AG04450 (cell line): Measurements from ENCODE around the gene MBD3L3. TPM values are rescaled to one million over a fixed set of nuclear protein-coding genes. Genes with fewer than 3 reads are reported as not detected.
A peak's percentile ranks its signal among the peaks of the same experiment; 100 is the strongest.

ENCODE experiments used
- CTCF ChIA-PET: fragments of 300-600, 350-600 bp; formaldehyde crosslinking; extraction: SDS; loops from one replicate; lab custom pipeline; 2022; ENCODE audit warnings: antibody characterized with exemption, inconsistent platforms; lab: Charles Lee
- POLR2A ChIA-PET: fragments of 350-600 bp; formaldehyde crosslinking; extraction: SDS; loops from one replicate; lab custom pipeline; 2021; ENCODE audit warnings: antibody characterized with exemption, inconsistent platforms; lab: Yijun Ruan, JAX
- DNase-seq: peaks from one replicate; pipeline ENCODE4 v3.0.0-alpha.2; 2011; ENCODE audit warnings: low read depth, low spot score
- H3K27ac ChIP-seq: one replicate; pipeline ENCODE4 v1.5.1; 2012; ENCODE audit warnings: low read depth, low read length, control low read depth
- H3K27me3 ChIP-seq: one replicate; pipeline ENCODE4 v1.6.0; 2012; ENCODE audit warnings: low read length; ENCODE audit not compliant: control insufficient read depth, insufficient read depth
- H3K4me3 ChIP-seq: 2 replicates; pipeline ENCODE4 v1.5.1; 2011; ENCODE audit warnings: mild to moderate bottlenecking, low read depth, low read length, control low read depth
- H3K9me3 ChIP-seq: 2 replicates; pipeline ENCODE4 v1.5.1; 2012; ENCODE audit warnings: low read length; ENCODE audit not compliant: control insufficient read depth, insufficient read depth
- polyA plus RNA-seq: library from polyadenylated mRNA; depleted of rRNA; stranded (reverse); fragments of >200 nt; gene quantifications from 2 replicates; pipeline ENCODE4 v1.2.3, GENCODE V29; 2011
- TF ChIP-seq, protein P1 (sequence below): IDR thresholded peaks from 2 replicates; pipeline ENCODE4 v1.5.1; 2011; ENCODE audit warnings: low read depth, low read length, control low read depth, inconsistent platforms

The MBD3L3 gene
- polyA plus RNA-seq, 1 experiment = not detected

DNA sequence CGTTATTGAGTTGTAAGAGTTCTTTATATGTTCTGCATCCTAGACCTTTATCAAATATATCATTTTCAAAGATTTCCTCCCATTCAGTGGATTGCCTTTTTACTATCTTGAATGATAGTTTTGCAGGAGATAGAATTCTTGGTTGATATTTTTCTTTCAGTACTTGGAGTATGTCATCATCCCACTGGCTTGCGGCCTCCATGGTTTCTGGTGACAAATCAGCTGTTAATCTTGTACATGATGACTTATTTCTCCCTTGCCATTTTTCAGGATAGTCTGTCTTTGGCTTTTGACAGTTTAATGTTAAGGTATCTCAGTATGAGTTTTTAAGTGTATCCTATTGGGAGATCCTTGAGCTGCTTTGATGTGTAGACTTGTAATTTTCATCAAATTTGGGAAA is 19.5 kb upstream of the MBD3L3 start:
- ChIA-PET CTCF (interaction anchor here (0.6 kb wide), 1 partner anchor 26 kb away, joined by 4 read pairs; no protein-coding TSS in a partner anchor), POLR2A (interaction anchor here (0.7 kb wide), 1 partner anchor 21 kb away, joined by 6 read pairs; no protein-coding TSS in a partner anchor)

DNA sequence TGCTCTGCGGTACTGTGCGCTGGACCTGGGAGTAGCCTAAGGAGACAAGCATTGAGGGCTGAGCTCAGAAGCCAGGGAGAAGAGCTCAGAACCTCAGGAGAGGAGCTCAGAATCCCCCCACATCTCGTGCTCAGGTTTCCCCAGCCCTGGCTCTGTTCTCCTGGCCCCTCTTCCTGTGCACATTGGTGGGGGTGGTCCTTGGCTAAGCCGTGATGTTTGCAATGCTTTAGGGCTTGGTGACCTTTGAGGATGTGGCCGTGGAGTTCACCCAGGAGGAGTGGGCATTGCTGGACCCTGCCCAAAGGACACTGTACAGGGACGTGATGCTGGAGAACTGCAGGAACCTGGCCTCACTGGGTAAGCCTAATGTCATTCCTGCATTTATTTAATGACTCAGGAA is 17.7 kb upstream of the MBD3L3 start:
- Histone ChIP-seq H3K9me3 (peaks cover 66% of the 10 kb centered on the region), H3K27ac (no peak overlapping the region), H3K4me3 (no peak overlapping the region), H3K27me3 (no peaks in the 10 kb centered on the region)
- ChIA-PET CTCF (no interaction called here), POLR2A (no interaction called here)
- no peak for DNase-seq
- TF ChIP-seq, protein P1, sequence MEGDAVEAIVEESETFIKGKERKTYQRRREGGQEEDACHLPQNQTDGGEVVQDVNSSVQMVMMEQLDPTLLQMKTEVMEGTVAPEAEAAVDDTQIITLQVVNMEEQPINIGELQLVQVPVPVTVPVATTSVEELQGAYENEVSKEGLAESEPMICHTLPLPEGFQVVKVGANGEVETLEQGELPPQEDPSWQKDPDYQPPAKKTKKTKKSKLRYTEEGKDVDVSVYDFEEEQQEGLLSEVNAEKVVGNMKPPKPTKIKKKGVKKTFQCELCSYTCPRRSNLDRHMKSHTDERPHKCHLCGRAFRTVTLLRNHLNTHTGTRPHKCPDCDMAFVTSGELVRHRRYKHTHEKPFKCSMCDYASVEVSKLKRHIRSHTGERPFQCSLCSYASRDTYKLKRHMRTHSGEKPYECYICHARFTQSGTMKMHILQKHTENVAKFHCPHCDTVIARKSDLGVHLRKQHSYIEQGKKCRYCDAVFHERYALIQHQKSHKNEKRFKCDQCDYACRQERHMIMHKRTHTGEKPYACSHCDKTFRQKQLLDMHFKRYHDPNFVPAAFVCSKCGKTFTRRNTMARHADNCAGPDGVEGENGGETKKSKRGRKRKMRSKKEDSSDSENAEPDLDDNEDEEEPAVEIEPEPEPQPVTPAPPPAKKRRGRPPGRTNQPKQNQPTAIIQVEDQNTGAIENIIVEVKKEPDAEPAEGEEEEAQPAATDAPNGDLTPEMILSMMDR = no peak

More for the DNA sequence above, 19.5 kb upstream of the MBD3L3 start:
- TF ChIP-seq, protein P1 = no peak
- H3K27ac ChIP-seq = no peak overlapping the region
- H3K27me3 ChIP-seq = no peaks in the 10 kb centered on the region
- H3K9me3 ChIP-seq = peaks cover 73% of the 10 kb centered on the region
- no peak for DNase-seq
- H3K4me3 ChIP-seq = no peak overlapping the region

DNA sequence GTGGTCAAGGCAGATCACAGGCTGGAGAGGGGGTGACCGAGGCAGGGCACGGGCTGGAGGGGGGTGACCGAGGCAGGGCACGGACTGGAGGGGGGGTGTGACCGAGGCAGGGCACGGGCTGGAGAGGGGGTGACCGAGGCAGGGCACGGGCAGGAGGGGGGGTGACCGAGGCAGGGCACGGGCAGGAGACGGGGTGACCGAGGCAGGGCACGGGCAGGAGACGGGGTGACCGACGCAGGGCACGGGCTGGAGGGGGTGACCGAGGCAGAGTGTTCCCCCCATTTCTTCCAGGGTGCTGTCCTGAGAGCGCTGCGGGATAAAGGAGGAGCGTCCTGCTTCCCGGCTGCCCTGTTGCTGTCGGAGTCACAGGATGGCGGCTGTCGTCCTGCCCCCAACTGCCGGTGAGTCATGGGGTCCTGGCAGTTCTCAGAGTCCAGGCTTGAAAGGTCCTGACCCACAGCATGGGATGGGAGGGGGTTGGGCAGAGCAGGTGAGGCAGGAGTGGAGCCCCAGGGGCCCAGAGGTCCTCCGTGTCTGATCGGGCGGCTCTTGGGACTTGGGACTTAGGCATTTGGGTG is 16.3 kb upstream of the MBD3L3 start:
- Histone ChIP-seq H3K4me3 (no peak overlapping the region), H3K27me3 (no peaks in the 10 kb centered on the region), H3K9me3 (peaks cover 53% of the 10 kb centered on the region), H3K27ac (no peak overlapping the region)
- DNase-seq = no peak
- POLR2A ChIA-PET = no interaction called here
- TF ChIP-seq, protein P1 = no peak
- CTCF ChIA-PET = no interaction called here

DNA sequence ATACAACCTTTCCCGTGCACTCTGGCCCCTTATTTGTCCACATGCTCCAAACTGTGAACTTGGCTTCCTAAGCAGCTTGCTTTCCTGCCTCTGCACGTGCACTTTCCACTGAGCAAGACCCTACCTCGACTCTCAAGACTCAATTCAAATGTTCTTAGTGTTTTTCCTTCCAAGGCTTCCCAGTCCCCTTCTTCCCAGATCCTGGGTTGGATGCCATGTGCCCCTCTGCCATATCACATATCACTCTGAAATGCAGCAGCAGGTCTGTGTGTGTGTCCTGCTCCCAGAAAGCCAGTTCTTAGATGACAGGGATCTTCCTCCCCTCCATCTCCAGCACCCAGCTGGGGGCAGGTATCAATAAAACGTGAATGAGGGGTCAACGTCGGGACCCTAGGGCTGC is 14.1 kb upstream of the MBD3L3 start:
- no peak for DNase-seq
- H3K27ac ChIP-seq = no peak overlapping the region
- TF ChIP-seq, protein P1 = no peak
- ChIA-PET CTCF (no interaction called here), POLR2A (no interaction called here)
- no peak overlapping the region for H3K4me3 ChIP-seq
- no peaks in the 10 kb centered on the region for H3K27me3 ChIP-seq
- peaks cover 39% of the 10 kb centered on the region for H3K9me3 ChIP-seq

DNA sequence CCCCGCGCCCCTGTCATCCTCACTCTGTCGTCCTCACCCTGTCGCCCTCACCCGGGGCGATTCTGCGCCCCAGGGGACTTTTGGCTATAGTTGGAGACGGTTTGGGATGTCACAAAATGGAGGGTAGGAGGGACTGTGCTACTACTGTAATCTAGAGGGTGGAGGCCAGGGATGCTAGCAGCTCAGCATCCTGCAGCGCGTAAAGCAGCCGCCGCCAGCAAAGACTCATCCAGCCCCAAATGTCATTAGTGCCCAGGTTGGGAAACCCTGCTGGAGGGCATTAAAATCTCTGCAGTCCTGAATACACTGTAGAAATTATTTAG is 11.4 kb upstream of the MBD3L3 start:
- no peaks in the 10 kb centered on the region for H3K27me3 ChIP-seq
- peak overlapping the region; percentile 94 for H3K4me3 ChIP-seq
- DNase-seq = no peak
- ChIA-PET CTCF (interaction anchor here (0.8 to 2.2 kb wide), 2 partner anchors 28 to 30 kb away, joined by 4 to 6 read pairs; no protein-coding TSS in a partner anchor), POLR2A (interaction anchor here (0.6 to 1.6 kb wide), 6 partner anchors 18 to 560 kb away, joined by 3 to 13 read pairs (median 3); partner anchors contain the start of genes PET100 and XAB2)
- peaks cover 18% of the 10 kb centered on the region for H3K9me3 ChIP-seq
- TF ChIP-seq, protein P1 = no peak
- H3K27ac ChIP-seq = peak overlapping the region; percentile 77
